NCI-H82 treated with DMSO at 0.1 percent for 48 hours (cell line): ENCODE data around the gene MARK2.
A peak's percentile ranks its signal among the peaks of the same experiment; 100 is the strongest.

Source experiments
- DNase-seq: peaks from one replicate; lab custom pipeline; 2025; ENCODE audit not compliant: unreplicated experiment; lab: John Stamatoyannopoulos, UW

MARK2 gene

GRCh38 chr11:63829823-63830489, 9.0 kb upstream of the MARK2 start:
- no peak for DNase-seq

GRCh38 chr11:63831326-63831725, 7.6 kb upstream of the MARK2 start:
- DNase-seq, result no peak

GRCh38 chr11:63832336-63832735, 6.6 kb upstream of the MARK2 start:
- no peak for DNase-seq

- DNase-seq, result no peak
These were observed 5.9 kb upstream of the MARK2 start for GRCh38 chr11:63833048-63833447.

- DNase-seq, result no peak
These were observed 4.3 kb upstream of the MARK2 start for GRCh38 chr11:63834535-63835157.

- no peak for DNase-seq
These were observed 3.8 kb upstream of the MARK2 start for GRCh38 chr11:63835158-63835545.

- peak; percentile 57 for DNase-seq
These were observed 1.8 kb upstream of the MARK2 start for GRCh38 chr11:63837027-63837688.

DNA sequence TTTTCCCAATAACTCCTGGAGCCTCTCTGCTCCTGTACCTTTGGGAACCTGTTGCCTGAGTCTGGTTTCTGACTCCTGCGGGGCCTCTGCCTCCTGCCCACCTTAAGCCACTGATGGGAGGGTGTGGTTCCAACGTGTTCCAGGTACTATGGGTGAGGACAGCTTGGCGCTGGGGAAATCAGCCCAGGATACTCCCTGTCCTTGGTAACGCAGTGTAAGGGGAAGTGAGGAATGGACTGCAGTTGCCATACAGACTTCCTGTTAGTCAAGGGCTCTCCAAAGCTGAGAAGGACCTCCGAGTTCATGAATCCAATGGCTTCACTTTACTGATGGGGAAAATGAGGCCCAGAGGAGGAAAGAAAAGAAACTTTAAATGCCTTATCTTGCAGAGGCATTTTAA, 1.2 kb upstream of the MARK2 start:
- DNase-seq, result no peak

GRCh38 chr11:63838150-63838677, 696 bp upstream of the MARK2 start:
- DNase-seq, result no peak

DNA sequence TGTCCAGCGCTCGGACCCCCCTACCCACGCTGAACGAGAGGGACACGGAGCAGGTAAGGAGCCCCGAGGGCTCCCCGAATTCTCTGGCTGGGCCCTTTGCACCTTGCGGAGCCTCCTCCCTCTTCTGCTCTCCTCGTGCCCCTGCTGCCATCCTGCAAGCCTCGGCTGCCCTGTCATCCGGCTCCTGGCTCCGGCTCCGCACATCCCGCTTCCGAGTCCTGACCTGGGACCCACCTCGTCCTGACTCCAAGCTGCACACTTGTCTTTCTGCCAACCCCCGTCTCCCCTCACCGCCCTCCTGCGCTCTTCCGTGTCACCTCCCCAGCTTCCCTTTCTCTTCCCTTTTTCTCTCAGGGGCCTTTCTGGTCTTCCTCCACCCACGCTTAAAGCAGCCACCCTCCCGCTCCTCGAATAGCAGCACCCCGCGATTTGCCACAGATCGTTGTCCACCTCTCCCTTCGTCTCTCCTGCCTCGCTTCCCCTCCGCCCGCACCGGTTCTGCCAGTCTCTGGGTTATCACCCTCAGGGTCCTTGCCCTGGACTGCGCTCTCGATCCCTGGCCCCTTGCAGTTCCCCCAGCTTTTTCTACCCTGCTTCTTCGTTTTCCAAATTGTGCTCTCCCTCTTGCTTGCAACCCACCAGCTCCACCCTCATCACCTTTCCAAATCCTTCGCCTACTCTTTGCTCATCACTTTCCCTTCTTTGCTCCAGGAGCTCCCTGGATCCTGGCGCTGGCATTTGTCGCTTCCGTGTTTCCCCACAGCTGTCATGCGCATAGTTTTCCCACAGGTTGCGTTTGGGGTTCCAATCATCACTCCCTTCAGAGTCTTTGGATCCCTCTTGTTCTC, 822 bp downstream of the MARK2 start:
- no peak for DNase-seq

GRCh38 chr11:63840356-63841060, 1.6 kb downstream of the MARK2 start:
- no peak for DNase-seq

DNA sequence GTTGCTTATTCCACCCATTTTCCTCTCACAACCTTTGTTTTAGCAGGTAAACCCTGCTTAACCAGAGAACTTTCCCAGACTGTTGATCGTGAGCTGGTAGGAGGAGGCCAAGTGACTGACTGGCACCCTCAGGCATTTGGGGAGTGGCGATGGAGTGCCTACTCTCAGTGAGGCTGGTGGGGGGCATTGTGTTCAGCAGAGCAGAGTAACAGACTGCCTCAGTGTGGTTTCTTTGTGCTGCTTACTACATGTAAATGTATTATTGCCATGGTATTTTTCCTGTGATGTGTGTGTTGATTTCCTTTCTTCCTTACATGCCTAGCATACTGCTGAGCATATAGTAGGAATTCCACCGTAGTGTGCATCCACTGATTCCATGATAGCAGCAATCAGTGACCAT, 2.6 kb downstream of the MARK2 start:
- DNase-seq, result no peak

DNA sequence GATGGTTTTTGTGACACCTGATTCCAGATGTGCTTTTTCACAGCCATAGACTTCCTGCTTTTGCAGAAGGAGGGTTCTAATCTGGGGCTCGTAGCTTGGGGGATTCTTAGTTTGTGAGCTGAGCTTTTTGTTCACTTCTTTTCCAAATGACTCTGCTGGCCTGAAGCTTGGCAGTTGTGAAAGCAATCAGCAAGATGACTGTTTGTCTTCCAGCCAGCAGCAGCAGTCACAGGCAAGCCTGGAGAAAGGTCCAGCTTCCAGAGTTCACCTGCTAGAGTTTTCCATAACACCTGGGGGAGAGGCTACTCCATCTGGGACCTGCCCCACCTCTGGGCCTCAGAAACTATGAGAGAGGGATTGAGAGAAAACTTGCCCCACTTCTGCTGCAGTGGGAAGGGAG, 4.1 kb downstream of the MARK2 start:
- no peak for DNase-seq

GRCh38 chr11:63844836-63845235, 5.9 kb downstream of the MARK2 start:
- no peak for DNase-seq

GRCh38 chr11:63845303-63845702, 6.4 kb downstream of the MARK2 start:
- no peak for DNase-seq

DNA sequence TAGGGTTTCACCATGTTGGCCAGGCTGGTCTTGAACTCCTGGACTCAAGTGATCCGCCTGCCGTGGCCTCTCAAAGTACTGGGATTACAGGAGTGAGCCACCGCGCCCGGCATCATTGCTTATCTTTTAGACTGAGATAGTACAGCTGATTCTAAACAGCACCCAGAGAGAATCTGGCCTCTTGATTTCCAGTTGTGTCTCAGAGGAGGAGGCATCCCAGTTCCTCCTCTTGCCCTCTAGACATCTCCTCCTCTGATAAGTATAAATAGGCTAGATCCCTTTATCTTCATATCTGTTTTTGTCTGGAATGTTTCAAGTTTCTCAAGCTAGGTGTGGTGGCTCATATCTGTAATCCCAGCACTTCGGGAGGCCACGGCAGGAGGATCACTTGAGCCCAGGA, 7.0 kb downstream of the MARK2 start:
- no peak for DNase-seq

GRCh38 chr11:63846897-63847296, 8.0 kb downstream of the MARK2 start:
- DNase-seq, result no peak

- no peak for DNase-seq
These were observed 8.5 kb downstream of the MARK2 start for GRCh38 chr11:63847363-63847762.

- DNase-seq, result no peak
These were observed 10.8 kb downstream of the MARK2 start for GRCh38 chr11:63849691-63850090.

GRCh38 chr11:63850920-63851319, 12.0 kb downstream of the MARK2 start:
- DNase-seq, result no peak

DNA sequence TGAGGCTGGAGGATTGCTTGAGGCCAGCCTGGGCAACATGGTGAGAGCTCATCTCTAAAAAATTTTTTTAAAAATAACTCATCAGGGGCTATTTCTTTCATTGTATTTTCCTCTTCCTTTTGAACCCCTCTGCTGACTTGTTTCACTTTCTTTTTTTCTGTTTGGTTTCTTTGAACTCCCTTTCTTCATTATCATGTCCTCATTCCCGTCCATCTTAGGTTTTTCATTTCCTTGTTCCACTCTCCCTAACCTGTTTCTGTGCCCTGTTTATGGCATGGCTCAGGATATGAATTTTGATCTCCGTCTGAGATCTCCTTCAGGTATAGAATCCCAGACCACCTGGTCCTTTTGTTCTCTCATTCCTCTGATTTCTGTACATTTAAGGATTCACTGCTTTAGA, 12.5 kb downstream of the MARK2 start:
- no peak for DNase-seq
